HEK293 (cell line): ENCODE measurements around the gene TNFRSF18.
"Not testable (repeated sequence)": the region's sequence is repeated elsewhere in the genome, so short reads cannot be mapped to it uniquely, and the experiment has no call there.

Experiments used
- CTCF ChIA-PET: fragments of 350-600 bp; formaldehyde crosslinking; extraction: SDS; loops from one replicate; lab custom pipeline; 2021; ENCODE audit warnings: antibody characterized with exemption; lab: Yijun Ruan, JAX
- POLR2A ChIA-PET: fragments of 300-600 bp; formaldehyde crosslinking; extraction: SDS; loops from one replicate; lab custom pipeline; 2020; ENCODE audit warnings: antibody characterized with exemption, inconsistent platforms; lab: Yijun Ruan, JAX
- H3K27ac ChIP-seq: fragments of 200-500 bp; sonication (Bioruptor generic); 2 replicates; pipeline ENCODE4 v1.5.1; 2014; ENCODE audit warnings: low read depth, low read length, control low read depth, inconsistent platforms; ENCODE audit errors: extremely low read depth
- H3K36me3 ChIP-seq, 2 experiments: fragments of 200-500 bp in 1 of 2; sonication (Bioruptor generic) in 1 of 2; 1 replicate in 1 of 2; 2 replicates in 1 of 2; pipeline ENCODE4 v1.5.1; 2014 to 2017; ENCODE audit warnings: inconsistent platforms in 2 of 2, low read length in 2 of 2; ENCODE audit not compliant: control insufficient read depth in 2 of 2, insufficient read depth in 1 of 2
- H3K4me1 ChIP-seq: fragments of 200-500 bp; sonication (Bioruptor generic); 2 replicates; pipeline ENCODE4 v1.5.1; 2014; ENCODE audit warnings: mild to moderate bottlenecking, low read length, inconsistent platforms; ENCODE audit not compliant: control insufficient read depth, insufficient read depth
- H3K4me3 ChIP-seq: 2 replicates; pipeline ENCODE4 v1.5.1; 2011; ENCODE audit warnings: low read depth, mild to moderate bottlenecking, control low read depth, low read length, moderate library complexity
- H3K9me3 ChIP-seq: fragments of 200-500 bp; sonication (Bioruptor generic); 2 replicates; pipeline ENCODE4 v1.5.1; 2014; ENCODE audit warnings: low read depth, low read length, inconsistent platforms; ENCODE audit not compliant: control insufficient read depth, insufficient read depth
- IKZF3 ChIP-seq: fragments of 450-650 bp; IDR thresholded peaks from 2 replicates; pipeline ENCODE4 v1.5.0; 2018; ENCODE audit warnings: missing biosample characterization, mild to moderate bottlenecking, missing genetic modification characterization, moderate library complexity
- KLF9 ChIP-seq: fragments of 450-650 bp; formaldehyde crosslinking; IDR thresholded peaks from 2 replicates; pipeline ENCODE4 v1.5.1; 2016; ENCODE audit warnings: missing biosample characterization, missing genetic modification characterization, low read depth
- OSR2 ChIP-seq: fragments of 450-650 bp; formaldehyde crosslinking; IDR thresholded peaks from 2 replicates; pipeline ENCODE4 v1.5.1; 2016; ENCODE audit warnings: missing biosample characterization, missing genetic modification characterization
- PATZ1 ChIP-seq: fragments of 450-650 bp; formaldehyde crosslinking; IDR thresholded peaks from 2 replicates; pipeline ENCODE4 v1.5.1; 2016; ENCODE audit warnings: missing biosample characterization, missing genetic modification characterization
- PRDM2 ChIP-seq: fragments of 450-650 bp; formaldehyde crosslinking; IDR thresholded peaks from 2 replicates; pipeline ENCODE4 v1.5.1; 2016; ENCODE audit warnings: missing biosample characterization, missing genetic modification characterization, borderline replicate concordance
- RBAK ChIP-seq: fragments of 450-650 bp; formaldehyde crosslinking; IDR thresholded peaks from 2 replicates; pipeline ENCODE4 v1.5.1; 2016; ENCODE audit warnings: missing biosample characterization, missing genetic modification characterization
- SP7 ChIP-seq: fragments of 450-650 bp; formaldehyde crosslinking; IDR thresholded peaks from 2 replicates; pipeline ENCODE4 v1.5.1; 2016; ENCODE audit warnings: missing biosample characterization, missing genetic modification characterization
- TCF7L2 ChIP-seq: IDR thresholded peaks from 2 replicates; pipeline ENCODE4 v1.6.1; 2011; ENCODE audit warnings: low read depth, mild to moderate bottlenecking, inconsistent platforms, low read length, moderate library complexity, borderline replicate concordance
- ZNF24 ChIP-seq: fragments of 450-650 bp; formaldehyde crosslinking; IDR thresholded peaks from 2 replicates; pipeline ENCODE4 v1.5.1; 2016; ENCODE audit warnings: missing biosample characterization, missing genetic modification characterization
- ZNF335 ChIP-seq: fragments of 450-650 bp; formaldehyde crosslinking; conservative IDR thresholded peaks from 2 replicates; pipeline ENCODE4 v1.5.1; 2016; ENCODE audit warnings: missing biosample characterization, missing genetic modification characterization
- ZNF341 ChIP-seq: fragments of 450-650 bp; formaldehyde crosslinking; IDR thresholded peaks from 2 replicates; pipeline ENCODE4; 2016; ENCODE audit warnings: low read depth, missing biosample characterization, missing genetic modification characterization
- ZNF398 ChIP-seq: fragments of 450-650 bp; formaldehyde crosslinking; IDR thresholded peaks from 2 replicates; pipeline ENCODE4 v1.5.1; 2017; ENCODE audit warnings: missing biosample characterization, missing genetic modification characterization
- ZNF404 ChIP-seq: fragments of 450-650 bp; formaldehyde crosslinking; IDR thresholded peaks from 2 replicates; pipeline ENCODE4 v1.5.1; 2017; ENCODE audit warnings: missing biosample characterization, missing genetic modification characterization
- ZNF501 ChIP-seq: fragments of 450-650 bp; formaldehyde crosslinking; IDR thresholded peaks from 2 replicates; pipeline ENCODE4 v1.5.1; 2016; ENCODE audit warnings: missing biosample characterization, missing genetic modification characterization
- ZNF529 ChIP-seq: fragments of 450-650 bp; formaldehyde crosslinking; IDR thresholded peaks from 2 replicates; pipeline ENCODE4 v1.5.1; 2017; ENCODE audit warnings: missing genetic modification characterization, missing biosample characterization; ENCODE audit not compliant: insufficient replicate concordance
- ZNF692 ChIP-seq: fragments of 450-650 bp; formaldehyde crosslinking; IDR thresholded peaks from 2 replicates; pipeline ENCODE4 v1.5.1; 2016; ENCODE audit warnings: missing biosample characterization, missing genetic modification characterization
- ZNF704 ChIP-seq: fragments of 450-650 bp; formaldehyde crosslinking; IDR thresholded peaks from 2 replicates; pipeline ENCODE4 v1.5.1; 2016; ENCODE audit warnings: missing biosample characterization, missing genetic modification characterization
- ZNF843 ChIP-seq: fragments of 450-650 bp; formaldehyde crosslinking; IDR thresholded peaks from 2 replicates; pipeline ENCODE4 v1.5.1; 2016; ENCODE audit warnings: missing biosample characterization, missing genetic modification characterization

Gene TNFRSF18

GRCh38 chr1:1197188-1197500, 9.2 kb downstream of the TNFRSF18 start:
- H3K4me3 ChIP-seq, result no peak overlapping the region
- TF ChIP-seq ZNF341 (no peak), ZNF843 (tag by site-specific recombination) (no peak), ZNF398 (tag by site-specific recombination) (no peak), ZNF704 (no peak)
- TF ChIP-seq, all 188 proteins: peak for 0
- Histone ChIP-seq H3K4me1 (no peaks in the 10 kb centered on the region), H3K27ac (no peak overlapping the region), H3K9me3 (no peaks in the 10 kb centered on the region), H3K36me3 (no peaks in the 10 kb centered on the region)
- POLR2A ChIA-PET, result no interaction called here
- CTCF ChIA-PET, result no interaction called here

- Histone ChIP-seq H3K27ac (no peak overlapping the region), H3K9me3 (no peaks in the 10 kb centered on the region), H3K4me1 (no peaks in the 10 kb centered on the region), H3K36me3 (no peaks in the 10 kb centered on the region), H3K4me3 (no peak overlapping the region)
- TF ChIP-seq ZNF24 (no peak), TCF7L2 (no peak), PATZ1 (tag by site-specific recombination) (no peak), KLF9 (tag by site-specific recombination) (no peak), PRDM2 (tag by site-specific recombination) (no peak), RBAK (no peak), ZNF692 (tag by site-specific recombination) (no peak), SP7 (no peak), IKZF3 (no peak), ZNF335 (no peak), ZNF529 (tag by site-specific recombination) (no peak), ZNF501 (tag by site-specific recombination) (no peak), OSR2 (no peak), ZNF404 (no peak), ZNF704 (no peak)
- POLR2A ChIA-PET, result no interaction called here
- CTCF ChIA-PET, result no interaction called here
Measured at GRCh38 chr1:1196431-1197187, 9.8 kb downstream of the TNFRSF18 start.

GRCh38 chr1:1195726-1196125, 10.7 kb downstream of the TNFRSF18 start:
- H3K36me3 ChIP-seq, CTCF ChIA-PET, H3K9me3 ChIP-seq, H3K4me1 ChIP-seq, POLR2A ChIA-PET, H3K4me3 ChIP-seq, H3K27ac ChIP-seq: not testable (repeated sequence)
